GM19372 (cell line): ENCODE results near the gene MRPL17.
A peak's percentile ranks its signal among the peaks of the same experiment; 100 is the strongest.
"Not testable (repeated sequence)": the region's sequence is repeated elsewhere in the genome, so short reads cannot be mapped to it uniquely, and the experiment has no call there.

Experiments used
- ATAC-seq: cut with Tn5 transposase; IDR thresholded peaks from one replicate; pipeline ENCODE4 v1.9.1; 2021; ENCODE audit warnings: mild to moderate bottlenecking, low read depth, moderate library complexity; ENCODE audit not compliant: unreplicated experiment

The MRPL17 gene

GRCh38 chr11:6682936-6683861, at the start of gene MRPL17:
MRPL17 (minus strand) TSS chr11:6683340; CDS start chr11:6683296, 44 bp downstream.
- ATAC-seq, result peak; percentile 91

DNA sequence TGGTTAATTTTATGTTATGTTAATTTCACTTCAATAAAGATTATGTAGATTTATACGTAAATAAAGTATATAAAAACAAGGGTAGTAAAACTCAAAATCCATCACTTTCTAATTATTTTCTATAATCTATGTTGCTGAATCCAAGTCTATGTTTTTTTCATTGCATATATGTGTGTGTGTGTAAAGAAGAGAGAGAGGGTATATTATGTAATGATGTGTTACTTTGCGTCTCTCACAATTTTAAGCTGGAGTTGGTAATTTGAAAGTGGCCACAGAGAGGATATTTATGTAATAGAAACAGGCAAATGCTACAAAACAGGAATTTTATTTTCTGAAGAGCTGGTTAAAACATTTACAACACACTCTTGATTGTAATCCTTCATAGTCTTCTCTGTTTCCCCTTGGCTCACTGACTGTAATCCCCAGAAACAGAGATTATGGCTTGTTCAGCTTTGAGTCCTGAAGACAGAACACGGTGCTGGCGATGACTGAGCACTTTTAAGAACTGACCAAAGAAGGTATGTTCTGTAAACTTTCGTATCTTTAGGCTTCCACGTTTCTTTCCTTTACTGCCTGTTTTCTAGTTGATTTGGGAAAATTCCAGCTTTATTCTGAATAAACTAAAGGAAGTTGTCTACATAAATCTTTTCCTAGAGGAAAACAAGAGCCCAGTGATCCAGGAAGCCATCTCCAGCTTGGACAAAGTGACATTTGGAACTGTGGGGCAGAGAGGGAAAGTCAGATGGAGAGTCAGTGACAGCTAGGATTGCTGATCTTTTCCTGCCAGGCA, 45.0 kb upstream of the MRPL17 start:
- no peak for ATAC-seq

- no peak for ATAC-seq
These were observed 42.3 kb upstream of the MRPL17 start for GRCh38 chr11:6725386-6725896.

DNA sequence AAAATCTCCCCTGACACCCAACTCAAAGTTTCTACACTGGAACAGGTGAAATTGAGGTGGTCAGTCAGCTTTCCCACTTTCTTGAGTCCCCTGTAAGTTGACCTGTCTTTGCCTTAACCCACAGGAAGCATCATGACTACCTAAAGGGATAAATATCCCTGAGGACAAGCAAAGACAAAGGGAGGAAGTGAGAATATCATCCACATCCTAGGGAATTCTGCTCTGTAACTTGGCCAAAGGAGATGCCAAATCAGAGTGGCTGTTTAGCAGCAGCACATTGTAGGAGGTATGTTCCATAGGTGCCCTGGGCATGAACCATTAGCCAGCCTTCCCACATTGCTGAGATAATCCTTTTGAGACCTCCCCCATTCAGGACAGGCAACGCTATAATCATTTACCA, 40.9 kb upstream of the MRPL17 start:
- ATAC-seq, result no peak

GRCh38 chr11:6721343-6721742, 38.2 kb upstream of the MRPL17 start:
- ATAC-seq, result no peak

DNA sequence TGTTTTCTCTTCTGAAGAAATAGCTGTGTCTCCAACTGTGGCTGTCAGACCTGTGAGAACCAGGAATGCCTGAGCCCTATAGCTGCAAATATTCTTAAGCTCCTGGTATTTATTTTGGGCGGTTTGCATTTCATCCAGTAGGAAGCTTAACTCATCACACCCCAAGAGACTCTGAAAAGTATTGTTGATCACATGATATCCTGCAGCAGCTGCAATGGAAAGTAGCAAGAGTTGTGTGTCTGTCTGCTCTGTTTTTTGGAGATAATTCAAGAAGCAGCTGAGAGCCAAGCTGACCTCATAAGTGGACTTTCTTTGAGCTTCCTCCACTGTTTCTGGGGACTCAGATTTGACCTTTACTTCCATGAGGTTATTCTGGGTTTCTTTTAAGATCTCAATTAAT, 36.4 kb upstream of the MRPL17 start:
- ATAC-seq, result no peak

GRCh38 chr11:6717426-6717825, 34.3 kb upstream of the MRPL17 start:
- ATAC-seq, result no peak

GRCh38 chr11:6711552-6711951, 28.4 kb upstream of the MRPL17 start:
- not testable (repeated sequence) for ATAC-seq

DNA sequence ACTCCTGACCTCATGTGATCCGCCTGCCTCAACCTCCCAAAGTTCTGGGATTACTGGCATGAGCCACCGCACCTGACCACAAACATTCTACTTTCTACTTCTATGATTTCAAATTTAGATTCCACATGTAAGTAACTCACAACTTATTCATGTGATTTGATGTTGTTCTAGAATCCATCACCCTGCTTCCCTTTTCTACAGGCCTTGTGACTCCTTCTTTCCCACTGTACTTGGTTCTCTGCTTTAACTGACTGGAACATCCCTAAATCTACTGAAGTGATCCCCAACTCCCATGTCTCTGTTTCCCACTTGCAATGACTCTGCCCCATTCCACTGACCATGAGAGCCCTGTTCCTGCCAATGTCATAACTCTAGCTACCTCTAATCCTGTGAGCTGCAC, 25.7 kb upstream of the MRPL17 start:
- ATAC-seq, result no peak

- no peak for ATAC-seq
These were observed 22.9 kb upstream of the MRPL17 start for GRCh38 chr11:6705905-6706535.

DNA sequence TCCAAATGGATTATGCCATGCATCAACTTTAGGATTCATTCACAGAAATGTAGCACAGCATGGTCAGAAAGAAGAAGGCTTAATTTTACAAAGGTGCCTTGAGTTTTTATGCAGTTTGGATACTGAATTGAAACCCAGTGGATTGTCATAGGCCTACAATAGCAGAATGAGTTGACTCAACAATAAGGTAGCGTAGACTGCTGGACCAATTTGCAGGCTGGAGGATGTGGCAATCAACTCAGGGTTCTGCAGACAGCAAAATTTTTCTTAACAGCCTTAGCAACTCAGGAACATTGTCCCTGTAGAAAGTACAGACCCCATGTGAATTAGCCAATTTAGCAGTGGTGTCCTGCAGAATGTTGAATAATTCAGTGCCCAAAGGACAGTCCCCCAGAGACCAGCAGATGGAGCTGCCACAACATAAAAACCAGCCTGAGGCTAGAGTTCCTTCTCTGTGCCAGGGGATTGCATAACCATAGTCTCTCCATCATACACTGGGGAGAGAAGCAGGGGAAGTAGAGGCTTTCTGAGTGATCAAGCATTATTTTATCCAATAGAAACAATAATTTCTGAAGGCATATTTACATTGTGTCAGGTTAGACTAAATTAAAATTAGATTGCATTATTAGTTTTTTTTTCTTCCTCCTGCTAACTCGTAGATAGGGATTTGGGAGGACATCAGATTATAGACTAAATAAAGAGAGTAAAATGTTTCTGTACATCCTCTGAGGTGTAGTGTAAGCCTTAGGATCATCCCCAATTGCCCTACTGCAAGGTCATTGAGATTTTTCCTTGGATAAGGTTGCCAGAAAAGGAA, 20.3 kb upstream of the MRPL17 start:
- no peak for ATAC-seq

- ATAC-seq, result not testable (repeated sequence)
These were observed 18.8 kb upstream of the MRPL17 start for GRCh38 chr11:6701955-6702354.

DNA sequence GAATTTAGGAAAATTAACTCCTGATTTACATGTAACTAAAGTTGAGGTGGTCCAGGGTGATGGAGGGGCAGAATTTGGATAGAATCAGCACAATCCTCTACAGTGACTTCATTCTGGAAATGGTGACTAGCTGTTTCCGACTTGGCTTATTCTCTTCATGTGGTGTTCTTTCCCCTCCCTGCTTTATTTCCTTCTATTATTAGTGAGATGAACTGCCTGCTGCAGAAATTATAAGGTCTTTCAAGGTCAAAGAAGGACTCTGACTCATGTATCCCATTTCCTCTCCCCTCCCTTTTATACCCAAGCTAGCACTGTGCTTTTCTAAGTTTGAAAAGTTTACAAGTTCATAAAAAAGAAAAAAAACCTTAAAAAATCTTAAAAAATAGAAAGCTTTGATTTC, 12.2 kb upstream of the MRPL17 start:
- ATAC-seq, result no peak

DNA sequence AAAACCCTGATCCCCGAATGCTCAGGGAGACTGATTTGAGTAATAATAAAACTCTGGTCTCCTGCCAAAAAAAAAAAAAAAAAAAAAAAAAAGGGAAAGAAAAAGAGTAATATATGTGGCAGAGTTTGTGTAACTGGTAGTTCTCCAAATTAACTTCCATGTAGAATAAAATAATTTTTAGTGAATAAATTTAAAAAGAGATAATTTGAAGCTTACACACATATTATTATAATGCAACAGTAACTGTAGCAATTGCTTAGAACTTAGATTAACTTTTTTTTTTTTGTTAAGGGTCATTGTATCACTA, 11.0 kb upstream of the MRPL17 start:
- ATAC-seq, result no peak

DNA sequence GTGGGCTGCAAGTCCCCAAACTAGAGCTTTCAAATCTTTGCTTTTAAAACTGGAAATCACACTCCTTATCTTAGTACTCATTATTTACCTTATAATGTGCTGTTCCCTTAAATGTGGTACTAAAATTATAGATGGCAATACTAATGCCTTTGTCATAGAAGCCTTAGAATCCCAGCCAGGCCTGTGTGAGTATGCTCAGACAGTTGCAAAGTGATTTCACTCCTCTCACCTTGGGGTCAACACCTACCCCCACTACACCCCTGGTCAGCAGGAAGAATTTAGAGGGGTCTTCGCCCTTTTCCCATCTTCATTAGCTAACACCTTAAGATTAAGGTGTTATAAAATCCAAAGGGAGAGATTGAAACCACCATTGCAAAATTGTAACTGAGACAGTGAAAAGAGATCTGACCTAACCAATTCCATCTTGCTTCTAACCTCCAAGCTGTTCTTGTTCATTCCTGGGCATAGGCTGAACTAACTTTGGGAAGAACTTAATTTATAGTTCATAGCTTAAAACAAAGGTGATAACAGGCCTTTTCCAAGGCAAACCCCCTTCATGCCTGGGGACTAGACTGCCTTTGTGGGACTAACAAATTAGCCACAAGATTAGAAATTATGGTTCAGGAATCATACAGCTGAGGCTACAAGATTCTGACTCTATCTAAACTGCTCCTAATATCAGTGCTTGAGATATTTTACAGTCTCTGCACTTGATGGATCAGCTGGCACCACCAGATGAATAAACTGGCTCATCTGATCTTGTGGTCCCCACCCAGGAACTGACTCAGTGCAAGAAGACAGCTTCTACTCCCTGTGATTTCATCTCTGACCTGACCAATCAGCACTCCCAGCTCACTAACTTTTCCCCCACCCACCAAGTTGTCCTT, 10.4 kb upstream of the MRPL17 start:
- ATAC-seq, result no peak

GRCh38 chr11:6692128-6692527, 9.0 kb upstream of the MRPL17 start:
- ATAC-seq, result no peak

DNA sequence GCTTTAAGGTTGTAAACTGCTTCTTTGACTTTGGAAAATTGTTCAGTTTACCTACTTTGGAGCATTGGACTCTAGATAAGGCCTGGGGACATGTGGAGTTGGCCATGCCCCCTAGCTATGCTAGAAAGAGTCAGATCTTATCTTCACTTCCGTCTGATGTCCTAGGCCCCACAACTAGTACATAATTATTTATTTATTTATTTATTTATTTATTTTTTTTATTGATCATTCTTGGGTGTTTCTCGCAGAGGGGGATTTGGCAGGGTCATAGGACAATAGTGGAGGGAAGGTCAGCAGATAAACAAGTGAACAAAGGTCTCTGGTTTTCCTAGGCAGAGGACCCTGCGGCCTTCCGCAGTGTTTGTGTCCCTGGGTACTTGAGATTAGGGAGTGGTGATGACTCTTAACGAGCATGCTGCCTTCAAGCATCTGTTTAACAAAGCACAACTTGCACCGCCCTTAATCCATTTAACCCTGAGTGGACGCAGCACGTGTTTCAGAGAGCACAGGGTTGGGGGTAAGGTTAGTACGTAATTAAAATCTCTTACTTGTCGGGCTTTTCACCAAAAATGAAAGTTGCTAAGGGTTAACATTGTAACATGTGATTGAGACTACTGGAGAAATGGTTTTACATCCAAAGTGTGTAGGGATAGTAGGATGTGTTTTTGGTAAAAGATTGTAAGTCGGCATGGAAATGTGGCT, 7.4 kb upstream of the MRPL17 start:
- ATAC-seq, result not testable (repeated sequence)

DNA sequence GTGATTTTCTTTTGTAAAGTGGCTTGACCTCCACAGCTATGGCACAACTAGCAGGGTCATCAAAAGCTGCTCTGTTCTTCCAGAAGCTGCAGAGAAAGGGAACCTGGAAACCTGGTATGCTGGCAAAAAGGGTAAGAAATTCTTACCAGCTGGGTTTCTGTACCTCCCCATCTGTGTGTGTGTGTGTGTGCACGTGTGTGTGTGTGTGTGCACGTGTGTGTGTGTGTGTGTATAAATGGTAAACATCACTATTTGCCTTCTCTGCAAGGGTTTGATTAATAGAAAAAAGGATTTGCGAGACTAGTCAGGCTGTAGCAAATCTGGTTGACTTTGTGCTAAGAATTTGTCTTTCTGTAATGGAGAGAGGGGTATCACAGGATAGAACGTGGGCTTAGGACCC, 4.7 kb upstream of the MRPL17 start:
- ATAC-seq, result no peak

DNA sequence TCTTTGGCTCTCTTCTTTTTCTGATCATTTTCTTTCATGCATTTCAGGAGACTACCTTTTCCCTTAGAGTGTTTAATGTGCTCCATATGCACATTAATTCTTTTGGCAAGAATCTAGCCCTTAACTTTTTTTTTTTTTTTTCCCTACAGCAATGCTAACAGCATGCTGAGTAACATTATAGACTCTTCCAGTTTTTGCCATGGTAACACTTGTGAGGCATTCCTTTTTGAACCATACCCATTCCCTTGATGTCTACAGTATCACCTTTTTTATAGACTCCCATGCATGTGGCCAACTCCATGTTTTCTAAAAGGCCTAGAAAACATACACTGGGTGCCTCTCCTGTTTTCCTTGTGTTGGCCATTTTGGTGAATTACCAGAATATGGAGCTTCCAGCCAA, 2.9 kb upstream of the MRPL17 start:
- ATAC-seq, result no peak
